Transverse colon (tissue), 4 donors: Measurements from ENCODE around the gene APOE.

Source experiments
- EP300 ChIP-seq: sonication (generic); formaldehyde crosslinking; IDR thresholded peaks from one replicate; pipeline ENCODE4 v1.6.1; 2017; ENCODE audit warnings: antibody characterized with exemption, low read depth
- POLR2A ChIP-seq: fragments of 450-650 bp; IDR thresholded peaks from one replicate; pipeline ENCODE4 v1.6.1; 2016; ENCODE audit warnings: antibody characterized with exemption, mild to moderate bottlenecking, moderate library complexity
- POLR2AphosphoS5 ChIP-seq, 3 donors: sonication (generic); formaldehyde crosslinking; IDR thresholded peaks; one replicate each; pipeline ENCODE4 v1.6.1; 2016; ENCODE audit warnings: antibody characterized with exemption in 3 of 3
- TF ChIP-seq, protein P1 (sequence below), 5 experiments: fragments of 200-600 bp in 3 of 5; fragments of 450-650 bp in 2 of 5; sonication (generic) in 3 of 5; IDR thresholded peaks; 1 replicate in 2 of 5; 2 replicates in 3 of 5; pipeline ENCODE4 v1.5.1; 2016 to 2017; ENCODE audit warnings: antibody characterized with exemption in 5 of 5, inconsistent platforms in 3 of 5, mild to moderate bottlenecking in 2 of 5, moderate library complexity in 1 of 5

DNA sequence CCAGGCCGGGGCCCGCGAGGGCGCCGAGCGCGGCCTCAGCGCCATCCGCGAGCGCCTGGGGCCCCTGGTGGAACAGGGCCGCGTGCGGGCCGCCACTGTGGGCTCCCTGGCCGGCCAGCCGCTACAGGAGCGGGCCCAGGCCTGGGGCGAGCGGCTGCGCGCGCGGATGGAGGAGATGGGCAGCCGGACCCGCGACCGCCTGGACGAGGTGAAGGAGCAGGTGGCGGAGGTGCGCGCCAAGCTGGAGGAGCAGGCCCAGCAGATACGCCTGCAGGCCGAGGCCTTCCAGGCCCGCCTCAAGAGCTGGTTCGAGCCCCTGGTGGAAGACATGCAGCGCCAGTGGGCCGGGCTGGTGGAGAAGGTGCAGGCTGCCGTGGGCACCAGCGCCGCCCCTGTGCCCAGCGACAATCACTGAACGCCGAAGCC lies 3.3 kb downstream of the APOE start:
- TF ChIP-seq POLR2AphosphoS5 (IDR thresholded peaks at IDR 0.05) (no peak), POLR2A (no peak), EP300 (no peak)
- TF ChIP-seq, protein P1, sequence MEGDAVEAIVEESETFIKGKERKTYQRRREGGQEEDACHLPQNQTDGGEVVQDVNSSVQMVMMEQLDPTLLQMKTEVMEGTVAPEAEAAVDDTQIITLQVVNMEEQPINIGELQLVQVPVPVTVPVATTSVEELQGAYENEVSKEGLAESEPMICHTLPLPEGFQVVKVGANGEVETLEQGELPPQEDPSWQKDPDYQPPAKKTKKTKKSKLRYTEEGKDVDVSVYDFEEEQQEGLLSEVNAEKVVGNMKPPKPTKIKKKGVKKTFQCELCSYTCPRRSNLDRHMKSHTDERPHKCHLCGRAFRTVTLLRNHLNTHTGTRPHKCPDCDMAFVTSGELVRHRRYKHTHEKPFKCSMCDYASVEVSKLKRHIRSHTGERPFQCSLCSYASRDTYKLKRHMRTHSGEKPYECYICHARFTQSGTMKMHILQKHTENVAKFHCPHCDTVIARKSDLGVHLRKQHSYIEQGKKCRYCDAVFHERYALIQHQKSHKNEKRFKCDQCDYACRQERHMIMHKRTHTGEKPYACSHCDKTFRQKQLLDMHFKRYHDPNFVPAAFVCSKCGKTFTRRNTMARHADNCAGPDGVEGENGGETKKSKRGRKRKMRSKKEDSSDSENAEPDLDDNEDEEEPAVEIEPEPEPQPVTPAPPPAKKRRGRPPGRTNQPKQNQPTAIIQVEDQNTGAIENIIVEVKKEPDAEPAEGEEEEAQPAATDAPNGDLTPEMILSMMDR (IDR thresholded peaks at IDR 0.05), result no peak
